ENCODE results near the gene CALR.

CALR gene

DNA sequence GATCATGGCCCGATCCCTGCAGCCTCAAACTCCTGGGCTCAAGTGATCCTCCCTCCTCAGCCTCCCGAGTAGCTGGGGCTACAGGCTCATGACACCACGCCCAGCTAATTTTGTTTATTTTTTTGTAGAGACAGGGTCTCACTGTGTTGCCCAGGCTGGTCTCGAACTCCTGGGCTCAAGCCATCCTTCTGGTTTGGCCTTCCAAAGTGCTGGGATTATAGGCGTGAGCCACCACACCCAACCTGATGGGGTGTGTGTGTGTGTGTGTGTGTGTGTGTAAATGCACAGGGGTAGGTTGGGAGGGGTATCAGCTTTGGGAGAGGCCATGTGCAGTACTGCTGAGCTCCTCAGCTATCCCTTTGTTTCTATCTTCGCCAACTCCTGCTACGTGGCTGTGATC, 37.7 kb downstream of the CALR start:
- in situ Hi-C loops (cut with MboI; ENCODE audit: low sequenced_read_pairs) = loop anchor here (10.0 kb wide), 1 partner anchor 269 kb away; no protein-coding TSS in a partner anchor

DNA sequence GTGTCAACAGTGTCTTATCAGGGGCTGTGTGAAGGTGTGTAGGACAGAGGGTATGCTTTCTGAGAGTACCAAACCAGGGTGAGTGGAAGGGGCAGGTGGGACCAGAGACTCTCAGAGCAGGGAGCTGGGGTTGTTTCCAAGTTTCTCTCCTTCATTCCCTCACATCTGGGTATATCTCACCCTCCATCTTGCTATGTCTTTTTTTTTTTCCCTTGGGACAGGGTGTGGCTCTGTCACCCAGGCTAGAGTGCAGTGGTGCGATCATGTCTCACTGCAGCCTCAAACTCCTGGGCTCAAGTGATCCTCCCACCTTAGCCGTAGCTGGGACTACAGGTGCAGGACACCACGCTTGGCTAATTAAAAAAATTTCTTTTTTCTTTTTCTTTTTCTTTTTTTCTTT, 41.6 kb downstream of the CALR start:
- in situ Hi-C loops (cut with MboI; ENCODE audit: low sequenced_read_pairs) = loop anchor here (10.0 kb wide), 1 partner anchor 265 kb away; no protein-coding TSS in a partner anchor

DNA sequence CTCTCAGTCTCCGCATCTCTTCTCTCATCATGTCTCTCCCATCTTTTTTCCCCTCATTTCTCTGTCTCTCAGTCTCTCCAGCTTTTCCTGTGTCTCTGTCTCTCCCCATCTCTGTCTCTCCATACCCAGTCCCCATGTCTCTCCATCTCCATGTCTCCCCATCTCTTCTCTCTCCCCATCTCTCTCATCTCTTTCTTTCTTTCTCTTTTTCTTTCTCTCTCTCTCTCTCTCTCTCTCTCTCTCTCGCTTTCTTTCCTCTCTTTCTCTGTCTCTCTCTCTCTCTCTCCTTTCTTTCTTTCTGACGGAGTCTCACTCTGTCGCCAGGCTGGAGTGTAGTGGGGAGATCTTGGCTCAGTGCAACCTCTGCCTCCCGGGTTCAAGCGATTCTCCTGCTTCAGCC, 44.2 kb downstream of the CALR start:
- in situ Hi-C loops (cut with MboI; ENCODE audit: low sequenced_read_pairs) = no loop called here

DNA sequence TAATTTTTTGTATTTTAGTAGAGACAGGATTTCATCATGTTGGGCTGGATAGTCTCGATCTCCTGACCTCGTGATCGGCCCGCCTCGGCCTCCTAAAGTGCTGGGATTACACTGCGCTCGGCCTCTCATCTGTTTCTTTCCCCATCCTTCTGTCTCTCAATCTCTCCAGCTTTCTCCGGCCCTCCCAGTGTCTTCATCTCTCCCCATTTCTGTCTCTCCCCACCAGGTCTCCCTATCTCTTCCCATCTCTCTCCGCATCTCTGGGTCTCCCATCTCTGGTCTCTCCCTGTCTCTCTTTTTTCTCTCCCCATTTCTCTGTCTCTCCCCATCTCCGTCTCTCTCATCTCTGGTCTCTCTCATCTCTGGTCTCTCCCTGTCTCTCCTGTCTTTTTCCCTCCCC, 44.7 kb downstream of the CALR start:
- in situ Hi-C loops (cut with MboI; ENCODE audit: low sequenced_read_pairs) = no loop called here

DNA sequence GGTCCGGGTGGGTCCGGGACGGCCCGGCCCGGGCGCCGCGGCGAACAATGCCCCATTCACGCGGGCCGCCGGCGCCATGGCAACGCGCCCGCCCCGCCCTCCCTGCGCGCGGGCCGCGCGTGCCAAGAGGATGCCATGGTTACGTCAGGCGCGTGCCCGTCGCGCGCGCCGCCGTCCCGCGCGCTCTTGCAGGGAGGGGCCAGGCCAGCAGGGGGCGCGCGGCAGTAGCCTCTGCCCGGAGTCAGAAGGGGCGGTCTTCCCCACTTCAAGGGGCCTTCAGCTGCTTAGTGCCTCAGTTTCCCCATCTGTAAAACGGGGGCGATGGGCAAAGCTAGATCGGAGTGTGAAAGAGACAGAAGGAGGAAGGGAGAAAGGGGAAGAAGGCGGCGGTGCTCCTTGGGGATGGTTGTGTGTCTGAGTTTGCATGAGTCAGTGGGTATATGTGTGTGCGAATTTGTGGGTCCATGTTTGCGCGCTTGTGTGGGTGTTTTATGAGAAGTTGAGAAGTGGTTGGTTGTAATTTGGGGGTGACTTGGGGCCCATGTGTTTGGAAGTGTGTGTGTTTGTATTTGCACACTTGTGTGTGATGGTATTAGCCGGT, 45.2 kb downstream of the CALR start:
- in situ Hi-C loops (cut with MboI; ENCODE audit: low sequenced_read_pairs) = no loop called here

DNA sequence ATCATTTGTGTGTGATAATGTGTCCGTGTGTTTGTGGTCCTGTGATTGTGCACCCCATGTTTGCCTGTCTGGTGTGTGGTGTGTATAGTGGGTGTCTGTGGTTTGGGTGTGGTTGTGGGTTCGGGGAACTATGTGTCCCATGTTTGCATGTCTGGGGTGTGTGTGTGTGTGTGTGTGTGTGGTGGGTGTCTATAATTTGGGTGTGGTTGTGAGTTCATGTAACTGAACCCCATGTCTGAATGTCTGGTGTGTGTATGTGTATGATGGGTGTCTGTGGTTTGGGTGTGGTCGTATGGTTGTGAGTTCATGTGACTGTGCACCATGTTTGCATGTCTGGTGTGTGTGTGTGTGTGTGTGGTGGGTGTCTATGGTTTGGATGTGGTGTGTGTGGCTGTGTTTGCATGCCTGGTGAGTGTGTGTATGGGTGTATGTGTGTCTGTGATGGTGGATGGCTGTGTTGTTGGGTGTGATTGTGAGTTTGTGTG, 45.8 kb downstream of the CALR start:
- in situ Hi-C loops (cut with MboI; ENCODE audit: low sequenced_read_pairs) = no loop called here

DNA sequence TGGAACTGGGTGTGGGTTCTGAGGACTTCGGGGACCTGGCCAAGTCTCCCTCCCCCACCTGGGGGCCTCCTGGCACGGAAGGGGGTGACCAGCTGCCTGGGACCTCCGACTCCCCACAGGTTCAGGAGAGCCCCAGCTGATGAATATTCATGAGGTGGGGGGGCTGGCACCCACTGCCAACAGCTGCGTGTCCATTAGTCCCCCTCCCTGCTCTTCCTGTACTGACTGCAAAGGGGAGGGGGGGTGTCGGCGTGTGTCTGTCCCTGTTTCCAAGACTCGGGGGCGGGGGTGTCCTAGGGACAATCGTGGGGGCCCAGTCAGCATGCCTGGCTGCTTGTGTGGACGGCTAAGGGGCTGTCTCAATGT, 46.3 kb downstream of the CALR start:
- in situ Hi-C loops (cut with MboI; ENCODE audit: low sequenced_read_pairs) = no loop called here

DNA sequence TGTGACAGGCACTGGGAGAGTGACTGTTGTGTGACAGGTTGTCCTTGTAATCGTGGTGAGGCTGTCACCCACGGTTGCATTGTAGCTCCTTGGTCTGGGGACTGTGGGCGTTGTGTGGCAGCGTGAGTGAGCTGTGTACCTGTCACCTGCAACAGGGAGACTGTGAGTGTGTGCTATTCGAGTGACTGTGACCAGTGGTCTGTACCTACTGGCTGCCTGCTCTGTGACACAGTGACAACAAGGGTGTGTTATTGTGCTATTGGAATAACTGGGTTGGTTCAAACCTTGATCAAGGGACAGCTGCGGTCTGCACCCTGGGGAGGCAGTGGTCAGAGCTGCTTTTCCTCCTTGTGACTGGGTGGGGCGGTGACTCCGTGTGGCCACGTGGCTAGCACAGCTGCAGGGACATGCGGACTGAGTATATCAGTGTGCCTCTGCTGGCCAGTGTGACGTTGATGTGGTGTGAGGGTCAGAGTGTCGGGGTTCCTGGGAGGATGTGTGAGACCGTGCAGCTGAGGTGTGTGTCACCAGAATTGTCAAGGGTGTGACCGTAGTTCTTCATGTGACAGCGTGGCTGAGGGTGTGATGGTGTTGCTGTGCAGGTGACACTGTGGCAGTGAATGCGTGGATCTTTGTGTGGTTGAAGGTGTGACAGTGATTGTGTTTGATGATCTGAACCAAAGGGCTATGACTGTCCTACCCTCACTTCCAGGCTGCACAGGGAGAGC, 46.8 kb downstream of the CALR start:
- in situ Hi-C loops (cut with MboI; ENCODE audit: low sequenced_read_pairs) = no loop called here

DNA sequence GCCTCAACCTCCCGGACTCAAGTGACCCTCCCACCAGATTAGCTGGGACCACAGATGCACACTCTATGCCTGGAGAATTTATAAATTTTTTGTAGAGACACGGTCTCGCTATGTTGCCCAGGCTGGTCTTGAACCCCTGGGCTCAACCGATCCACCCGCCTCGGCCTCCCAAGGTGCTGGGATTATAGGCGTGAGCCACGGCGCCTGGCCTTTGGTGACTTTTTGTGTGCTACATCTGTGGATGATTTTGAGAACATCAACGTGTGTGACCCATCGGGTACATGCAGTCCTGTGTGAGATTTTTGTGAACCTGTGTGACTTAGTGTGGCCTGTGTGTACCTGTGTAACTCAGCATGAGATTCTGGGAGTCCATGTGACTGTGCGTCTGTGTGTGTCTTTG, 48.3 kb downstream of the CALR start:
- in situ Hi-C loops (cut with MboI; ENCODE audit: low sequenced_read_pairs) = no loop called here

DNA sequence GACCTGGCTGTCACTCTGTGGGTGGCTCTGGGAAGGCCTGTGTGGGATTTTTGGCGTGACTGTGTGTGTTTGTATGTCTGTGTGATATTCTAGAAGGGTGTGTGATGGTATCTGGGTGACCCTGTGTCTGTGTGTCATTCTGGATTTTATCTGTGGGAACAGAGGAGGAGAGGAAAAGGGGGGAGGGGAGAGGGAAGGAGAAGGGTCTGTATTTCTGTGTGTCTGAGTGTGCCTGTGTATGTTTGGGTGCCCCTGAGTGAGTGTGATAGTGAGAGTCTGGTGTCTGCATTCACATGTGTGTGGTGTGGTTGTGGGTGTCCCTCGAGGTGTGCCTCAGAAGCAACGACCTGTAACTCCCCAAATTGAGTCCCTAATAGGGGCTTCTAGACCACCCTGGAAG, 48.8 kb downstream of the CALR start:
- in situ Hi-C loops (cut with MboI; ENCODE audit: low sequenced_read_pairs) = no loop called here

DNA sequence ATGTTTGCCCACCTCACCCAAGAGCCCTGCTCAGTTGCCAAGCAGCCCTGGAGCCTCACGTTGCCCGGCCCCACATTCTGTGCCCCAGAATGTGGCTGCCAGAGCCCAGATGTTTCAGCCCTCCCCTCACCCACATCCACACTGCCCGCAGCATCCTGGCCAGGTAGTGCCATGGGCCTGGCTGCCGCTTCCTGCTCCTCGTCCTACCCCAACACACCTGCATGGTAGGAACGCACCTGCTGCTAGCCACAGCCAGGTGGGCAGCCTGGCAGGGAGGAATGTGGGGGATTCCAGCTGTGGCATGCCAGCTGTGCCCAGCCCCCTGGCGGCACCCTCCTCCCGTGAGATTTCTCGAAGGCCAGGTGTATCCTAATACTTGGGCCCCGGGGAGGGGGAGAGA, 49.4 kb downstream of the CALR start:
- in situ Hi-C loops (cut with MboI; ENCODE audit: low sequenced_read_pairs) = no loop called here

DNA sequence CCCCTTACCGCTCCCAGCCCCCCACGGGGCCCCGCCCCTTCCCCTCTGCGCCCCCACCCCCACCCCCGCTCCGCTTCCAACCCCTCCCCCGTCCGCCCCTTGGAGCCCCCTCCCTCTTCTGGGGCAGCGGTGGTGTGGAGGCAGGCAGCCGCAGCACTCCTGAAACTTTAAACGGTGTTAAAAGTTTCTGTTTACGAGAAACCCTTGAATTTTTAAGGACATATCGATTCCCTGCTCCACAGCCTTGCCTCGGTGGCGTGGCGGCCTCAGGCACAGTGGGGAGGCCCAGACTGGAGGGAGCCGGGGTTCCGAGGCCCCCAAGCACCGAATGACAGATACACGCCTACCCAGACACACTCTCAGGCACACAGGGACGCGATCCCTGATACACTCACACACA, 52.0 kb downstream of the CALR start:
- in situ Hi-C loops (cut with MboI; ENCODE audit: low sequenced_read_pairs) = no loop called here

DNA sequence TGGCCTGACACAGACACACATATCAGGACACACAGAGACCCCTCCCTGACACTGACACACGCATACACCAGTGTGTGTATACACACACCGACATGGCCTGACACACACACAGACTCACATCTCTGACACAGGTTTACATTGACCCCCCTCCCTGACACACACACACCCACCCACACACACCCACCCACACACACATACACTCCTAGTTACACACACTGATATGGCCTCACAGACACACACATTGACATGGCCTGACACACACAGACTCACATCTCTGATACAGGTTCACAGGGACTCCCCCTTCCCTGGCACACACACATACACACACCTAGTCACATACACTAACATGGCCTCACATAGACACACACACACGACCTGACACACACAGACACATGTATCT, 52.4 kb downstream of the CALR start:
- in situ Hi-C loops (cut with MboI; ENCODE audit: low sequenced_read_pairs) = no loop called here

DNA sequence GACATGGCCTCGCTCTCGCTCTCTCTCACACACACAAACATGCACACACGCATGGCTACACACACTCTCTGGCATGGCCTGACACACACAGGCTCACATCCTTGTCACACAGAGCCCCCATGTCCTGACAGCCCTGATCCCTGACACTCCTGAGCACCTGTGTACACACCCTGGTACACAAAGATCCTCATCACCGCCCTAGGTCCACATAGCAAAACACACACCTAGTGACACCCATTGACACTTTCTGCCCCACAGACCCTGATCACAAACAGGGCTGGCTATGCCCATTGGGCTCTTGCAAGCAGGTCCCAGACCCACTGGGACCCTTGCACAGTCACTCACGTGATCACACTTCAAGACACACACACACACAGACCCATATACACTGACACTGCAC, 52.9 kb downstream of the CALR start:
- in situ Hi-C loops (cut with MboI; ENCODE audit: low sequenced_read_pairs) = no loop called here

DNA sequence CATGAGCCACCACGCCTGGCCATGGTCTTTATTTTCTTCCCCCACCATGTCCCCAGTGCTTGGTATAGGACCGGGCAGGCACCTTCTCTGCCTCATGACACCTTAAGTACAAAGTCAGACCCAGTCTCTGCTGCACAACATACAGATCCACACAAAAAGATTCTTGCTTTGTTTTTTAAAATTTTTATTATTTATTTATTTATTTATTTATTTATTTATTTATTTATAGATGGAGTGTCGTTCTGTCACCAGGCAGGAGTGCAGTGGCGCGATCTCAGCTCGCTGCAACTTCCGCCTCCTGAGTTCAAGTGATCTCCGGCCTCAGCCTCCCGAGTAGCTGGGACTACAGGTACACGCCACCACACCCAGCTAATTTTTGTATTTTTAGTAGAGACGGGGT, 54.3 kb downstream of the CALR start:
- in situ Hi-C loops (cut with MboI; ENCODE audit: low sequenced_read_pairs) = no loop called here

DNA sequence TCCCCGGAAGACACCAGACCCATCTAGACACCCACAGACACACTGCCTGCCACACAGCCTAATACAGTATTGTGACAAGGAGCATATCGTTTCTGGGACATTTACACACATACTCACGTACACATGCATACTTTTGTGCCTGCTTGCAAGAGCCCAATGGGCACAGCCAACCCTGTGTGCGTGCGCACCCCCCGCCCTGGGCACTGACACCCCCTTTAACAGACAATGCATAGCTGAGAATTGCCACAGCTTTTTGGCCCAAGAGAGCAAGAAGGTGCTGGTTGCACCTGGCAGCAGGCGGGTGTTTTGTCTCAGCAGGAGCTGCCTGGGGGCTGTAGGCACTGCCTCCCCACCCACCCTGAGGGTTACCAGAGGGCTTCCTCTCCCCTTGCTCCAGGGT, 55.2 kb downstream of the CALR start:
- in situ Hi-C loops (cut with MboI; ENCODE audit: low sequenced_read_pairs) = no loop called here
